A549 treated with CpdA at 1 μM for 4 hours (cell line): ENCODE data around the gene LGSN. TPM values are rescaled to one million over a fixed set of nuclear protein-coding genes. Genes with fewer than 3 reads are reported as not detected.

Source experiments
- total RNA-seq: library from RNA; stranded (reverse); fragments of 200-300 nt; extraction: Qiagen RNA extraction; gene quantifications from 5 replicates; pipeline ENCODE4 v1.2.3, GENCODE V29; 2022; ENCODE audit warnings: low read depth

LGSN gene, protein sequence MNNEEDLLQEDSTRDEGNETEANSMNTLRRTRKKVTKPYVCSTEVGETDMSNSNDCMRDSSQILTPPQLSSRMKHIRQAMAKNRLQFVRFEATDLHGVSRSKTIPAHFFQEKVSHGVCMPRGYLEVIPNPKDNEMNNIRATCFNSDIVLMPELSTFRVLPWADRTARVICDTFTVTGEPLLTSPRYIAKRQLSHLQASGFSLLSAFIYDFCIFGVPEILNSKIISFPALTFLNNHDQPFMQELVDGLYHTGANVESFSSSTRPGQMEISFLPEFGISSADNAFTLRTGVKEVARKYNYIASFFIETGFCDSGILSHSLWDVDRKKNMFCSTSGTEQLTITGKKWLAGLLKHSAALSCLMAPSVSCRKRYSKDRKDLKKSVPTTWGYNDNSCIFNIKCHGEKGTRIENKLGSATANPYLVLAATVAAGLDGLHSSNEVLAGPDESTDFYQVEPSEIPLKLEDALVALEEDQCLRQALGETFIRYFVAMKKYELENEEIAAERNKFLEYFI
- total RNA-seq: 3.5 to 4.8 TPM (median 4.0 TPM) in 5 replicates

DNA sequence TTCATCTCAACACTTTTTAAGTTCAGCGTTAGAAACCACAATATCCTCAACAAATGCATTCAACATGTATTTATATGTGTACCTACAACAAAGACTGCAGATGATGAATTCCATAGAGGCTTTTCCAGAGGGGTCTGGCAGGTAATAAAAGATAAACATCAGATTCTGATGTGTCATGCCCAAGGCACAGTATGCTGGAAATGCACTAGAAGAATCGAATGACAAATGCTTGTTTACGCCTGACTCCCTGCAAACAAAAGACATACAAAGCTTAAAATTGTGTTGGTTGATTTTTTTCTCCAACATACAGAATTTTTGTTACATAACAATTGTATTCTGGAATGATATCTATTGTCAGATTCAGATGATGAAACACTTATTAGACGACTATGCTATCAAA lies at the start of gene LGSN:
Gene LGSN (minus strand): TSS at position 45 of the 400 bp plus-strand sequence. CDS start 40 bp downstream, at position 5.

Other genes starting within 250 kb of the LGSN start
- gene FKBP1C, start 108.5 kb downstream of the LGSN start, total RNA-seq: 1.7 to 2.7 TPM (median 1.9 TPM) in 5 replicates